Measurements from ENCODE around the gene CLMN.
A peak's percentile ranks its signal among the peaks of the same experiment; 100 is the strongest.
"Not testable (repeated sequence)": the region's sequence is repeated elsewhere in the genome, so short reads cannot be mapped to it uniquely, and the experiment has no call there.

The CLMN gene

DNA sequence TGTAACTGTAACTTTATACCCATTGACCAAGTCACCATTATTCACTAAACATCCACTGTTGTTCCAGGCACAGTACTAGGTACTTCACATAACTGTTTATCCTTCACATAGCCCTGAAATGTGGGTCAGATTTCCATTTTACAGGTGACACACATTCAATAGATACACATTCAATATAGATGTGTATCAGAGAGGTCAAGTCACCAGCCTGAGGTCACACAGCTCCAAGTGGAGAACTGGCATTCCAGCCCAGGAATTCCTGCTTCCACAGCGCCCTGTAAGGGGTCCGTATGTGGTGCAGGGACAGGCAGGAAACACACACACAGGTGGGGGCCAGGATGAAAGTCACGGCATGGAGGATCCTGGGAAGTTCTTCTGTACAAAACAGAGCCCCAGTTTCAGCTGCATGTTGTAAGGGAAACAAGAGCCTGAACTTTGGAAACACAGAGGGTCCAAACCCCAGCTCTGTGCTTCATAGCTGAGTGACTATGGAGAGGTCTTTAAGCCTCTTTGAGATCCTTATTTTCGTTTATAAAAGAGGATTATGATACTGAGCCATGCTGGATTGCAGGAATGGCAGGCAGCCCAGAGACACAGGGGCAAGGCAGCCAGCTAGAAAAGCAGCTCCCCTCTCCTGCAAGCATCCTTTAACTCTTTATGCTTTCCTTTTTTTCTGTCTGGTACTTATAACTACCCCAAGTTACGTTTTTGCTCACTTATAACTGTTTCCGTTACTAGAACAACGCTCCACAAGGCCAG lies 112.1 kb downstream of the CLMN start:
- TF ChIP-seq, protein P1, sequence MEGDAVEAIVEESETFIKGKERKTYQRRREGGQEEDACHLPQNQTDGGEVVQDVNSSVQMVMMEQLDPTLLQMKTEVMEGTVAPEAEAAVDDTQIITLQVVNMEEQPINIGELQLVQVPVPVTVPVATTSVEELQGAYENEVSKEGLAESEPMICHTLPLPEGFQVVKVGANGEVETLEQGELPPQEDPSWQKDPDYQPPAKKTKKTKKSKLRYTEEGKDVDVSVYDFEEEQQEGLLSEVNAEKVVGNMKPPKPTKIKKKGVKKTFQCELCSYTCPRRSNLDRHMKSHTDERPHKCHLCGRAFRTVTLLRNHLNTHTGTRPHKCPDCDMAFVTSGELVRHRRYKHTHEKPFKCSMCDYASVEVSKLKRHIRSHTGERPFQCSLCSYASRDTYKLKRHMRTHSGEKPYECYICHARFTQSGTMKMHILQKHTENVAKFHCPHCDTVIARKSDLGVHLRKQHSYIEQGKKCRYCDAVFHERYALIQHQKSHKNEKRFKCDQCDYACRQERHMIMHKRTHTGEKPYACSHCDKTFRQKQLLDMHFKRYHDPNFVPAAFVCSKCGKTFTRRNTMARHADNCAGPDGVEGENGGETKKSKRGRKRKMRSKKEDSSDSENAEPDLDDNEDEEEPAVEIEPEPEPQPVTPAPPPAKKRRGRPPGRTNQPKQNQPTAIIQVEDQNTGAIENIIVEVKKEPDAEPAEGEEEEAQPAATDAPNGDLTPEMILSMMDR (conservative IDR thresholded peaks at IDR 0.05): no peak
- no peak overlapping the region for H3K27ac ChIP-seq

DNA sequence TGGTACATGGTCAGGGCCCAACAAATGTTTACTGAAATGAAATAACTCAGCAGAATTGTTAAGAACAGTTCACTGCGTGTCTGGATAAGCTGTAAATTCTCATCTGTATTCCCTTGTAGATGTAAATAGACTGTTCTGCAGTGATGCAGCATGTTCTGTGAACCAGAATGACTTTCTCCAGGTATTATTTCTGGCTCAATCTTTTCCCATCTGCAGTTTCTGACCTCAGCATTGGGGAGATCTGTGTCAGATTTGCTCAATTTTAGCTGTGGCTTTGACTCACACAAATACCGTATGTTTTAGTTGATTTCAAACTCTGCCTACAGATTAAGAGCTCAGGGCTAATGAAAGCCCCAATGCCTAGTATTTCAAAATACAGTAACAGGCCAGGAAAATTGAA lies 113.2 kb downstream of the CLMN start:
- no peak overlapping the region for H3K27ac ChIP-seq
- TF ChIP-seq, protein P1 (conservative IDR thresholded peaks at IDR 0.05): no peak

DNA sequence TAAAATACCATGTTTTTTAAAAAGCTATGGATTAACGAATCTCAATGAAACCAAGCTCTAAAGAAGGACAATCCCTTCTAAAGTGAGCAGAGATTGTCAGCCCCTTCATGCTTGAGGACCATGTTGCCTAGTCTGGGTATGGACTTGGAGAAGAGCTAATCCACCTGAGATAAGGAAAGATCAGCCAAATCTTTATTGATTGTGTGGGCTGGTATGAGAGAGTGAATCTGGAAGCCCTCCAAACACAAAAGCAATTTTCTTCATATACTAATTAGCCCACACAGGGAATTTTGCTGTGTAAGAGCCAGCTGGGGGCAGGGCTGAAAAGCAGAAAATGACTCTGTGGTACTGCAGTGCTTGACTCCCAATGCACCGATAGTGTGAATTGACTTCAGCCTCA lies 115.0 kb downstream of the CLMN start:
- TF ChIP-seq, protein P1 (conservative IDR thresholded peaks at IDR 0.05): no peak

DNA sequence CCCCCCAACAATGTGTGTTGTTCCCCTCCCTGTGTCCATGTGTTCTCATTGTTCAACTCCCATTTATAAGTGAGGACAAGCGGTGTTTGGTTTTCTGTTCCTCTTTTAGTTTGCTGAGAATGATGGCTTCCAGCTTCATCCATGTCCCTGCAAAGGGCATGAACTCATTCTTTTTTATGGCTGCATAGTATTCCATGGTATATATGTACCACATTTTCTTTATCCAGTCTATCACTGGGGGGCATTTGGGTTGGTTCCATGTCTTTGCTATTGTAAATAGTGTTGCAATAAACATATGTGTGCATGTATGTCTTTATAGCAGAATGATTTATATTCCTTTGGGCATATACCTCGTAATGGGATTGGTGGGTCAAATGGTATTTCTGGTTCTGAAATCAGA lies 118.0 kb downstream of the CLMN start:
- not testable (repeated sequence) for H3K27ac ChIP-seq

More for the DNA sequence above, 115.0 kb downstream of the CLMN start:
- H3K27ac ChIP-seq: no peak overlapping the region

DNA sequence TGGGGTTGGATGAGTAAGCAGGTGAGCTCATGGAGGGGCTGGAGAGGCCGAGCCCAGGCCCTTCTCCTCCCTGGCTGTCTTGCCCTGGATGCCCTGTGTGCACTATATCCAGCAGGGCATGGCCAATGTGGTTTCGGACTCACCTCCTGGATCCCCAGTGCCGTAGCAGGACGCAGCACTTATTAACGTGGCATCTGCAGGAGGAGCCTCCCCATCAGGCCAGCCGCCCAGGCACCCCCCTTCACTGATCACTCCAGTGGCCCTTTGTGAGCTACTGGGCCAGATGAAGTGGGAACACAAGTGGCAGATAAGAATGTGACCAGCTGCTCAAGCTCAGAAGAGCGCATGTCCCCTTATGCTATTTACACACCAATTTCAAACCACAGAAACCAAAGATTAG lies 119.3 kb downstream of the CLMN start:
- no peak overlapping the region for H3K27ac ChIP-seq
- TF ChIP-seq, protein P1 (conservative IDR thresholded peaks at IDR 0.05): no peak

DNA sequence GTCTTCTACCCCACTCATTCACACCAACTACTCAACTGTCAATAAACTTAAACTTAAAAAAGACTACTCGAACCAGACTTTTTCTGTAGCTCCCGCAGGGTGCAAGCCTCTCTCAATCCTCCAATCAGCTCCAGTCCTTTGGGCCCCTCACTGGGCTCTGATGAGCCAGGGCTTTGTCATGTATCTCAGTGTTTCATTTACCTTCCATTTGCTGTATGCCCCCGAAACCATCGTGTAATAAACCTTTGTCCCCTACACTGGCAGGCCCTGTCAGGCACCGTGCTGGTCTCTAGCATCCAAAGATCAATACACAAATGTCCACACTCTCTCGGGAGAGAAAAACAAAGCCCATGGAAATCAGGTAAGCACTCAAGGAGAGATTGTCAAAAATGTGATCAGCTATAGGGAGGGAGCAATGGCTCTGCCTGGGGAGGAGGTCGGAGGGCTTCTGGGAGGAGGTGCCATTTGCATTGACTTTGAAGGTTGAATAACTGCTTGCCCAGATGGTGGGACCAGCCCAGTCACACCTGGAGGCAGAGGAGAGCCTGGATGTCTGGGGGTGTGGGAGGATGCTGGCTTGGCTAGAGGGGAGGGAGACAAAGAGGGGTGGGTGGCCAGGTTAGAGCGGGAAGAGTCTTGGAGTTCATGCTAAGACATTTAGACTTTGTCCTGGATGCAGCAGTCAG lies 120.3 kb downstream of the CLMN start:
- H3K27ac ChIP-seq: no peak overlapping the region
- TF ChIP-seq, protein P1 (conservative IDR thresholded peaks at IDR 0.05): no peak

DNA sequence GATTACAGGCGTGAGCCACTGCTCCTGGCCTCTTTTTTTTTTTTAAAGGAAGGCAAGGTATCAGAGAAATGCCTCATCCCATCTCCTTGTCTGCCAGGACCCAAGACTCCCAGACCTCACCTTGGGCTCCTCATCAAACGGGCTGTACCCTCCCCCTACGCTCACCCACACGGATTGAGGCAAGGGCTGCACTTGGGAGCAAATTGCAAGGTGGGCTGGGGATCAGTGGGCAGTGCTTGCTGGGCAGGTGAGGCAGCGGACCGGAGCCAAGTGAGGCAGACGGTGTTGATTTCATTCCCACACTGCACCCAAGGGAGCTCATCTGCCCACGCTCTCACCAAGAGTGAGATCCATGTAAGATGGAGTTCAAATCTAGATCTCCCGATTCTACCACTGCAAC lies 121.4 kb downstream of the CLMN start:
- H3K27ac ChIP-seq: peak overlapping the region; percentile 60
- TF ChIP-seq, protein P1 (conservative IDR thresholded peaks at IDR 0.05): no peak

DNA sequence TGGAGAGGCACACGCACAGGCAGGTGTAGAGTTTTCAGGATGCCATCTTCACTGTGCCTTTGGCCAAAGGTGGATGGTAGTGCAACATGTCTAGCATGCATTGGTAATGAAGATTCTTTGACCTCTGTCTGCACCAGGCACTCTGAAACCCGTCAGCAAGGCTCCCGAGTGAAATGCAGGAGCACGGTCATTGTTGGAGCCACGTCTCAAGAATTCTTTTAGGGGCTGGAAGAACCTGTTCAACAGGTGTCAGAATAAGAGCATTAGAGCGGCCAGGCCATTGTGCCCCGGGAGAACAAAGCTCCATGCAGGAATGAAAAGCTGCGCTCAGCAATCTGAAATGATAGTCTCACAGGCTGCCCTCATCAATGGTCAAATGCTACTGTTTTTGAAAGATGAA lies 122.2 kb downstream of the CLMN start:
- peak overlapping the region; percentile 60 for H3K27ac ChIP-seq
- TF ChIP-seq, protein P1 (conservative IDR thresholded peaks at IDR 0.05): no peak

Data from VCaP (cell line).